GM23338 (cell line): ENCODE results near the gene RALY. TPM values are rescaled to one million over a fixed set of nuclear protein-coding genes. Genes with fewer than 3 reads are reported as not detected.
A peak's percentile ranks its signal among the peaks of the same experiment; 100 is the strongest.

Experiments
- ATAC-seq: fragments of 200-7000 bp; cut with Tn5 transposase; 3 replicates; pipeline ENCODE4 v1.9.1; 2020
- DNase-seq: peaks from one replicate; pipeline ENCODE4 v3.0.0-alpha.2; 2015; ENCODE audit warnings: low spot score
- H2AFZ ChIP-seq: fragments of 200-600 bp; sonication (generic); 2 replicates; pipeline ENCODE4 v1.8.0; 2016; ENCODE audit warnings: antibody characterized with exemption, mild to moderate bottlenecking, moderate library complexity
- H3F3A ChIP-seq: fragments of 200-600 bp; sonication (generic); replicated peaks from 2 replicates; pipeline ENCODE4 v1.8.0; 2017; ENCODE audit warnings: antibody characterized with exemption, mixed run types, low read depth
- H3K27ac ChIP-seq: fragments of 200-600 bp; sonication (generic); 2 replicates; pipeline ENCODE4 v1.6.1; 2016; ENCODE audit warnings: low read depth
- H3K27me3 ChIP-seq: fragments of 200-600 bp; sonication (generic); 2 replicates; pipeline ENCODE4 v1.8.0; 2016; ENCODE audit warnings: mild to moderate bottlenecking, mixed run types, moderate library complexity; ENCODE audit not compliant: insufficient read depth
- H3K36me3 ChIP-seq: fragments of 200-600 bp; sonication (generic); 2 replicates; pipeline ENCODE4 v1.8.0; 2016; ENCODE audit warnings: mild to moderate bottlenecking; ENCODE audit not compliant: insufficient read depth
- H3K4me1 ChIP-seq: fragments of 200-600 bp; sonication (generic); 2 replicates; pipeline ENCODE4 v1.8.0; 2016; ENCODE audit warnings: mild to moderate bottlenecking, moderate library complexity; ENCODE audit not compliant: insufficient read depth
- H3K4me2 ChIP-seq: fragments of 200-600 bp; sonication (generic); 2 replicates; pipeline ENCODE4 v1.7.1; 2017; ENCODE audit warnings: mixed run types
- H3K4me3 ChIP-seq: fragments of 200-600 bp; sonication (generic); 2 replicates; pipeline ENCODE4 v1.6.1; 2016; ENCODE audit warnings: mixed run types
- H3K79me2 ChIP-seq: fragments of 200-600 bp; sonication (generic); replicated peaks from 2 replicates; pipeline ENCODE4 v1.8.0; 2017; ENCODE audit warnings: mild to moderate bottlenecking; ENCODE audit not compliant: insufficient read depth
- H3K9me2 ChIP-seq: fragments of 200-600 bp; sonication (generic); 2 replicates; pipeline ENCODE4 v1.8.0; 2017; ENCODE audit not compliant: insufficient read depth
- H4K20me1 ChIP-seq: fragments of 200-600 bp; sonication (generic); replicated peaks from 2 replicates; pipeline ENCODE4 v1.8.0; 2017; ENCODE audit warnings: mild to moderate bottlenecking; ENCODE audit not compliant: insufficient read depth
- H3K27ac Mint-ChIP-seq: 2 replicates; pipeline ENCODE4 v1.8.0; 2020; ENCODE audit warnings: inconsistent platforms, mild to moderate bottlenecking, moderate library complexity, mixed read lengths
- H3K27me3 Mint-ChIP-seq: 3 replicates; pipeline ENCODE4 v1.8.0; 2022; ENCODE audit warnings: low read depth, mild to moderate bottlenecking, moderate library complexity, mixed read lengths, inconsistent platforms; ENCODE audit not compliant: insufficient read depth, poor library complexity
- H3K36me3 Mint-ChIP-seq: 3 replicates; pipeline ENCODE4 v1.8.0; 2021; ENCODE audit warnings: low read depth, mild to moderate bottlenecking, inconsistent platforms, moderate library complexity, mixed read lengths
- H3K4me1 Mint-ChIP-seq: 3 replicates; pipeline ENCODE4 v1.8.0; 2020; ENCODE audit warnings: mild to moderate bottlenecking, inconsistent platforms, mixed read lengths
- H3K4me3 Mint-ChIP-seq: 3 replicates; pipeline ENCODE4 v1.8.0; 2021; ENCODE audit warnings: moderate library complexity, mild to moderate bottlenecking, inconsistent platforms, mixed read lengths
- H3K9me3 Mint-ChIP-seq: 3 replicates; pipeline ENCODE4 v1.8.0; 2020; ENCODE audit warnings: moderate library complexity, mild to moderate bottlenecking, inconsistent platforms, mixed read lengths
- CREB1 ChIP-seq: fragments of 250-450 bp; sonication (Bioruptor Pico); IDR thresholded peaks from 2 replicates; pipeline ENCODE4 v1.5.0; 2020; ENCODE audit warnings: low read depth, mild to moderate bottlenecking, moderate library complexity
- EZH2 ChIP-seq: fragments of 200-600 bp; sonication (generic); IDR thresholded peaks from one replicate; pipeline ENCODE4 v1.8.0; 2017; ENCODE audit warnings: antibody characterized with exemption, mild to moderate bottlenecking, low read depth; ENCODE audit not compliant: unreplicated experiment
- NANOG ChIP-seq: IDR thresholded peaks from 2 replicates; pipeline ENCODE4 v1.6.1; 2016; ENCODE audit warnings: antibody characterized with exemption, borderline replicate concordance
- POLR2AphosphoS5 ChIP-seq: IDR thresholded peaks from 2 replicates; pipeline ENCODE4 v1.6.1; 2016; ENCODE audit warnings: antibody characterized with exemption, low read depth
- STAT1 ChIP-seq: IDR thresholded peaks from one replicate; pipeline ENCODE4 v1.6.1; 2016; ENCODE audit warnings: antibody characterized with exemption; ENCODE audit not compliant: unreplicated experiment
- ZNF114 ChIP-seq: fragments of 250-450 bp; sonication (Bioruptor Pico); IDR thresholded peaks from 2 replicates; pipeline ENCODE4 v1.5.0; 2020; ENCODE audit warnings: mild to moderate bottlenecking, moderate library complexity
- ZNF331 ChIP-seq: fragments of 250-450 bp; sonication (Bioruptor Pico); IDR thresholded peaks from 2 replicates; pipeline ENCODE4 v1.5.0; 2020; ENCODE audit warnings: low read depth, mild to moderate bottlenecking, moderate library complexity
- polyA plus RNA-seq: library from polyadenylated mRNA; unstranded; fragments of >200 nt; fragmentation: Nextera tagmentation; extraction: Ambion mirVana; gene quantifications from 2 replicates; pipeline ENCODE4 v1.2.1, GENCODE V29; 2016
- total RNA-seq: library from RNA; depleted of rRNA; stranded (reverse); fragments of >200 nt; shearing (Covaris generic); gene quantifications from 2 replicates; pipeline ENCODE4 v1.2.3, GENCODE V29; 2014
- TF ChIP-seq, protein P1 (sequence below): IDR thresholded peaks from one replicate; pipeline ENCODE4 v1.6.1; 2018; ENCODE audit warnings: antibody characterized with exemption; ENCODE audit not compliant: unreplicated experiment
- TF ChIP-seq, protein P2 (sequence below): fragments of 250-450 bp; sonication (Bioruptor Pico); IDR thresholded peaks from 2 replicates; pipeline ENCODE4 v1.5.0; 2020; ENCODE audit warnings: mild to moderate bottlenecking, moderate library complexity
- TF ChIP-seq, protein P3 (sequence below): IDR thresholded peaks from 2 replicates; pipeline ENCODE4 v1.6.1; 2016; ENCODE audit warnings: antibody characterized with exemption

The RALY gene
- total and polyA plus RNA-seq, 2 experiments from 2014 or later, result 144 to 167 TPM

DNA sequence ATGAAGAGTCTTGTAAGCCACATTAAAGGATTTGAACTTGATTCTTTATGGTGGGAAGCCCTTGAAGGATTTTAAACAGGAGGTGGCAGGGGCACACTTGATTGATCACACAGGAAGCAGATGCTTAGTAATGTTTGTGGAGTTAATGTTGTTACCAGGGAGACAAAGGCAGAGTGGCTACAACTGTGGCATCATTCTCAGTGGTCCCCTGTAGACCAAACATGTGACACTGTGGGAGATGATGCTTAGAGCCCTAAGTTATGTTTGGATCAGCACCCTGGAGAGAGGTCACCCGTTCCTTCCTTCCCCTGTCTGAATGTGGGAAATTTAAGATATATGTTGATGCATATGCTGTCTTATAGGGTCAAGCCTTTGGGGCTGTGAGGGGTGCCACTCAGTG, 65.1 kb downstream of the RALY start (continued):
- TF ChIP-seq, protein P1, sequence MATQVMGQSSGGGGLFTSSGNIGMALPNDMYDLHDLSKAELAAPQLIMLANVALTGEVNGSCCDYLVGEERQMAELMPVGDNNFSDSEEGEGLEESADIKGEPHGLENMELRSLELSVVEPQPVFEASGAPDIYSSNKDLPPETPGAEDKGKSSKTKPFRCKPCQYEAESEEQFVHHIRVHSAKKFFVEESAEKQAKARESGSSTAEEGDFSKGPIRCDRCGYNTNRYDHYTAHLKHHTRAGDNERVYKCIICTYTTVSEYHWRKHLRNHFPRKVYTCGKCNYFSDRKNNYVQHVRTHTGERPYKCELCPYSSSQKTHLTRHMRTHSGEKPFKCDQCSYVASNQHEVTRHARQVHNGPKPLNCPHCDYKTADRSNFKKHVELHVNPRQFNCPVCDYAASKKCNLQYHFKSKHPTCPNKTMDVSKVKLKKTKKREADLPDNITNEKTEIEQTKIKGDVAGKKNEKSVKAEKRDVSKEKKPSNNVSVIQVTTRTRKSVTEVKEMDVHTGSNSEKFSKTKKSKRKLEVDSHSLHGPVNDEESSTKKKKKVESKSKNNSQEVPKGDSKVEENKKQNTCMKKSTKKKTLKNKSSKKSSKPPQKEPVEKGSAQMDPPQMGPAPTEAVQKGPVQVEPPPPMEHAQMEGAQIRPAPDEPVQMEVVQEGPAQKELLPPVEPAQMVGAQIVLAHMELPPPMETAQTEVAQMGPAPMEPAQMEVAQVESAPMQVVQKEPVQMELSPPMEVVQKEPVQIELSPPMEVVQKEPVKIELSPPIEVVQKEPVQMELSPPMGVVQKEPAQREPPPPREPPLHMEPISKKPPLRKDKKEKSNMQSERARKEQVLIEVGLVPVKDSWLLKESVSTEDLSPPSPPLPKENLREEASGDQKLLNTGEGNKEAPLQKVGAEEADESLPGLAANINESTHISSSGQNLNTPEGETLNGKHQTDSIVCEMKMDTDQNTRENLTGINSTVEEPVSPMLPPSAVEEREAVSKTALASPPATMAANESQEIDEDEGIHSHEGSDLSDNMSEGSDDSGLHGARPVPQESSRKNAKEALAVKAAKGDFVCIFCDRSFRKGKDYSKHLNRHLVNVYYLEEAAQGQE, result peak; percentile 59
- no peak for TF ChIP-seq CREB1 (CRISPR knock-in tag)

DNA sequence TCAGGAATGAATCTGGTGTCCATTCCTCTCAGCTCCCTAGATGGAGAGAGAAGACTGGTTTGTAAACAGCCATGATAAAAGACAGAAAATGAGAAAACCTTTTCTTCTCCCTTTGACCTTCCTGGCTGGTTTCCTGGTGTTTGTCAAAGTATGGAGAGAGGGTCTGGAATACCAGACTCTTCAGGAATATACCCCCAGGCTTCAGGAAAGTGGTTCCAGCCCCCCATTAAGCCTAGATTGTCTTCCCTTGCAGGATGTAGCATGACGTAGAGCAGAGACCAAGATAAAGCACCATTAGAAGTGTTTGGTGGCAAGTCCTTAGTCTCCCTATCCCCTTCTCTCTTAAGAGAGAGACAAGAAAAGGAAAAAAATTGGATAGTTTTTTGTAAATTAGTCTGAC, 67.3 kb downstream of the RALY start:
- TF ChIP-seq POLR2AphosphoS5, result no peak
- TF ChIP-seq CREB1 (CRISPR knock-in tag), result no peak
- Histone ChIP-seq H3K27me3 (no peaks in the 10 kb centered on the region), H4K20me1 (peaks cover 82% of the 10 kb centered on the region), H3F3A (no peaks in the 10 kb centered on the region), H3K79me2 (peaks cover 87% of the 10 kb centered on the region), H3K27ac (no peak overlapping the region), H3K4me1 (no peaks in the 10 kb centered on the region; the same call in 1 of the 2 replicates), H3K36me3 (no peaks in the 10 kb centered on the region), H3K4me3 (no peak overlapping the region), H3K4me2 (no peak overlapping the region), H3K9me2 (no peaks in the 10 kb centered on the region), H2AFZ (no peak overlapping the region)
- H3K27me3 Mint-ChIP-seq, result peaks cover 2% of the 10 kb centered on the region
- H3K4me3 Mint-ChIP-seq, result no peak overlapping the region
- H3K36me3 Mint-ChIP-seq, result peaks cover 4% of the 10 kb centered on the region; the same call in 1 of the 3 replicates
- ATAC-seq (no peak), DNase-seq (no peak)
- peaks cover 7% of the 10 kb centered on the region for H3K4me1 Mint-ChIP-seq
- H3K9me3 Mint-ChIP-seq, result no peaks in the 10 kb centered on the region
- H3K27ac Mint-ChIP-seq, result no peak overlapping the region

DNA sequence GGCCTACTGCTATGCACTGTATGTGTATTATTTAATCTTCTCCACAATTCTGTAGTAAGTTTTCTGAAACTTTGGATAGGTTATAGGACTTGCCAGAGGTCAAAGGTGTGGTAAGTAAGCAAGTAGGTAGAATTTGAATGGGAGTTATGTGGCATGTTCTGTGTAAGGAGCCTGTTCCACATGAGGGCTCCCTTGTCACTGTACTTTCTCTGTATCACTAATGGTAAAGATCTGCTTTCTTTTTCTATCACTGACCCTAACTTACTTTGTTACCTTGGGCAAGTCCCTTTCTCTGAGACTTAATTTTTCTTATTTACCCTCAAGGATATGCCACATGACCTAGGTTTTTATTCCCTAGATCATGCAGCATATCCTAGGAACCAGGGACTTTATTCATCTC, 68.0 kb downstream of the RALY start:
- H3K9me3 Mint-ChIP-seq, result no peaks in the 10 kb centered on the region
- ATAC-seq (no peak), DNase-seq (no peak)
- Histone ChIP-seq H2AFZ (no peak overlapping the region), H3K4me3 (no peak overlapping the region), H3F3A (no peaks in the 10 kb centered on the region), H3K9me2 (no peaks in the 10 kb centered on the region), H4K20me1 (peaks cover 78% of the 10 kb centered on the region), H3K27me3 (no peaks in the 10 kb centered on the region), H3K27ac (no peak overlapping the region), H3K36me3 (no peaks in the 10 kb centered on the region), H3K4me2 (no peak overlapping the region), H3K4me1 (peaks cover 6% of the 10 kb centered on the region; the same call in 1 of the 2 replicates), H3K79me2 (peaks cover 80% of the 10 kb centered on the region)
- peaks cover 4% of the 10 kb centered on the region; the same call in 1 of the 3 replicates for H3K36me3 Mint-ChIP-seq
- H3K4me3 Mint-ChIP-seq, result no peak overlapping the region
- H3K27ac Mint-ChIP-seq, result no peak overlapping the region
- peaks cover 9% of the 10 kb centered on the region for H3K4me1 Mint-ChIP-seq
- peaks cover 2% of the 10 kb centered on the region for H3K27me3 Mint-ChIP-seq
- no peak for TF ChIP-seq EZH2
- TF ChIP-seq, protein P2, sequence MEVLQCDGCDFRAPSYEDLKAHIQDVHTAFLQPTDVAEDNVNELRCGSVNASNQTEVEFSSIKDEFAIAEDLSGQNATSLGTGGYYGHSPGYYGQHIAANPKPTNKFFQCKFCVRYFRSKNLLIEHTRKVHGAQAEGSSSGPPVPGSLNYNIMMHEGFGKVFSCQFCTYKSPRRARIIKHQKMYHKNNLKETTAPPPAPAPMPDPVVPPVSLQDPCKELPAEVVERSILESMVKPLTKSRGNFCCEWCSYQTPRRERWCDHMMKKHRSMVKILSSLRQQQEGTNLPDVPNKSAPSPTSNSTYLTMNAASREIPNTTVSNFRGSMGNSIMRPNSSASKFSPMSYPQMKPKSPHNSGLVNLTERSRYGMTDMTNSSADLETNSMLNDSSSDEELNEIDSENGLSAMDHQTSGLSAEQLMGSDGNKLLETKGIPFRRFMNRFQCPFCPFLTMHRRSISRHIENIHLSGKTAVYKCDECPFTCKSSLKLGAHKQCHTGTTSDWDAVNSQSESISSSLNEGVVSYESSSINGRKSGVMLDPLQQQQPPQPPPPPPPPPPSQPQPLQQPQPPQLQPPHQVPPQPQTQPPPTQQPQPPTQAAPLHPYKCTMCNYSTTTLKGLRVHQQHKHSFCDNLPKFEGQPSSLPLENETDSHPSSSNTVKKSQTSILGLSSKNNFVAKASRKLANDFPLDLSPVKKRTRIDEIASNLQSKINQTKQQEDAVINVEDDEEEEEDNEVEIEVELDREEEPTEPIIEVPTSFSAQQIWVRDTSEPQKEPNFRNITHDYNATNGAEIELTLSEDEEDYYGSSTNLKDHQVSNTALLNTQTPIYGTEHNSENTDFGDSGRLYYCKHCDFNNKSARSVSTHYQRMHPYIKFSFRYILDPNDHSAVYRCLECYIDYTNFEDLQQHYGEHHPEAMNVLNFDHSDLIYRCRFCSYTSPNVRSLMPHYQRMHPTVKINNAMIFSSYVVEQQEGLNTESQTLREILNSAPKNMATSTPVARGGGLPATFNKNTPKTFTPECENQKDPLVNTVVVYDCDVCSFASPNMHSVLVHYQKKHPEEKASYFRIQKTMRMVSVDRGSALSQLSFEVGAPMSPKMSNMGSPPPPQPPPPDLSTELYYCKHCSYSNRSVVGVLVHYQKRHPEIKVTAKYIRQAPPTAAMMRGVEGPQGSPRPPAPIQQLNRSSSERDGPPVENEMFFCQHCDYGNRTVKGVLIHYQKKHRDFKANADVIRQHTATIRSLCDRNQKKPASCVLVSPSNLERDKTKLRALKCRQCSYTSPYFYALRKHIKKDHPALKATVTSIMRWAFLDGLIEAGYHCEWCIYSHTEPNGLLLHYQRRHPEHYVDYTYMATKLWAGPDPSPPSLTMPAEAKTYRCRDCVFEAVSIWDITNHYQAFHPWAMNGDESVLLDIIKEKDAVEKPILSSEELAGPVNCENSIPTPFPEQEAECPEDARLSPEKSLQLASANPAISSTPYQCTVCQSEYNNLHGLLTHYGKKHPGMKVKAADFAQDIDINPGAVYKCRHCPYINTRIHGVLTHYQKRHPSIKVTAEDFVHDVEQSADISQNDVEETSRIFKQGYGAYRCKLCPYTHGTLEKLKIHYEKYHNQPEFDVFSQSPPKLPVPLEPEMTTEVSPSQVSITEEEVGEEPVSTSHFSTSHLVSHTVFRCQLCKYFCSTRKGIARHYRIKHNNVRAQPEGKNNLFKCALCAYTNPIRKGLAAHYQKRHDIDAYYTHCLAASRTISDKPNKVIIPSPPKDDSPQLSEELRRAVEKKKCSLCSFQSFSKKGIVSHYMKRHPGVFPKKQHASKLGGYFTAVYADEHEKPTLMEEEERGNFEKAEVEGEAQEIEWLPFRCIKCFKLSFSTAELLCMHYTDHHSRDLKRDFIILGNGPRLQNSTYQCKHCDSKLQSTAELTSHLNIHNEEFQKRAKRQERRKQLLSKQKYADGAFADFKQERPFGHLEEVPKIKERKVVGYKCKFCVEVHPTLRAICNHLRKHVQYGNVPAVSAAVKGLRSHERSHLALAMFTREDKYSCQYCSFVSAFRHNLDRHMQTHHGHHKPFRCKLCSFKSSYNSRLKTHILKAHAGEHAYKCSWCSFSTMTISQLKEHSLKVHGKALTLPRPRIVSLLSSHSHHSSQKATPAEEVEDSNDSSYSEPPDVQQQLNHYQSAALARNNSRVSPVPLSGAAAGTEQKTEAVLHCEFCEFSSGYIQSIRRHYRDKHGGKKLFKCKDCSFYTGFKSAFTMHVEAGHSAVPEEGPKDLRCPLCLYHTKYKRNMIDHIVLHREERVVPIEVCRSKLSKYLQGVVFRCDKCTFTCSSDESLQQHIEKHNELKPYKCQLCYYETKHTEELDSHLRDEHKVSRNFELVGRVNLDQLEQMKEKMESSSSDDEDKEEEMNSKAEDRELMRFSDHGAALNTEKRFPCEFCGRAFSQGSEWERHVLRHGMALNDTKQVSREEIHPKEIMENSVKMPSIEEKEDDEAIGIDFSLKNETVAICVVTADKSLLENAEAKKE (CRISPR knock-in tag), result no peak
- TF ChIP-seq ZNF331 (CRISPR knock-in tag), result no peak
- no peak for TF ChIP-seq NANOG
- no peak for TF ChIP-seq ZNF114 (CRISPR knock-in tag)
- no peak for TF ChIP-seq STAT1
- TF ChIP-seq POLR2AphosphoS5, result no peak
- TF ChIP-seq CREB1 (CRISPR knock-in tag), result no peak
- TF ChIP-seq, protein P3, sequence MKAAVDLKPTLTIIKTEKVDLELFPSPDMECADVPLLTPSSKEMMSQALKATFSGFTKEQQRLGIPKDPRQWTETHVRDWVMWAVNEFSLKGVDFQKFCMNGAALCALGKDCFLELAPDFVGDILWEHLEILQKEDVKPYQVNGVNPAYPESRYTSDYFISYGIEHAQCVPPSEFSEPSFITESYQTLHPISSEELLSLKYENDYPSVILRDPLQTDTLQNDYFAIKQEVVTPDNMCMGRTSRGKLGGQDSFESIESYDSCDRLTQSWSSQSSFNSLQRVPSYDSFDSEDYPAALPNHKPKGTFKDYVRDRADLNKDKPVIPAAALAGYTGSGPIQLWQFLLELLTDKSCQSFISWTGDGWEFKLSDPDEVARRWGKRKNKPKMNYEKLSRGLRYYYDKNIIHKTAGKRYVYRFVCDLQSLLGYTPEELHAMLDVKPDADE, result no peak
